ENCODE data around the gene IPO13.

IPO13 gene

DNA sequence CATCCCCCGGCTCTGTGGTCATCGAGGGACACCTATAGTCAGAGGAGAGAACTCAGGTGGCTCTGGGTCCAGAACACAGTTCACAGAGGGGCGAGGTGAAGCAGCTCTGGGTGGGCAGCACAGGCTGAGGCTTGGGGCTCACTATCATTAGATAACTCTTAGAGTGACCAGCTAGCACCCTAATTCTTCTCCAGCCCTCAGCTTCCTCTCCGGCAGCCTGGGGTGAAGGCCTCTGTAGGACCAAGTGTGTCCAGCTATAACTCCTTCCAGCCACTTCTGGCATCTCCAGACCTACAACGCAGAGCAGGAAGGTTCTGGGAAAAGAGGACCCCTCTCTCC is 11.8 kb upstream of the IPO13 start:
- TF ChIP-seq, protein P1, sequence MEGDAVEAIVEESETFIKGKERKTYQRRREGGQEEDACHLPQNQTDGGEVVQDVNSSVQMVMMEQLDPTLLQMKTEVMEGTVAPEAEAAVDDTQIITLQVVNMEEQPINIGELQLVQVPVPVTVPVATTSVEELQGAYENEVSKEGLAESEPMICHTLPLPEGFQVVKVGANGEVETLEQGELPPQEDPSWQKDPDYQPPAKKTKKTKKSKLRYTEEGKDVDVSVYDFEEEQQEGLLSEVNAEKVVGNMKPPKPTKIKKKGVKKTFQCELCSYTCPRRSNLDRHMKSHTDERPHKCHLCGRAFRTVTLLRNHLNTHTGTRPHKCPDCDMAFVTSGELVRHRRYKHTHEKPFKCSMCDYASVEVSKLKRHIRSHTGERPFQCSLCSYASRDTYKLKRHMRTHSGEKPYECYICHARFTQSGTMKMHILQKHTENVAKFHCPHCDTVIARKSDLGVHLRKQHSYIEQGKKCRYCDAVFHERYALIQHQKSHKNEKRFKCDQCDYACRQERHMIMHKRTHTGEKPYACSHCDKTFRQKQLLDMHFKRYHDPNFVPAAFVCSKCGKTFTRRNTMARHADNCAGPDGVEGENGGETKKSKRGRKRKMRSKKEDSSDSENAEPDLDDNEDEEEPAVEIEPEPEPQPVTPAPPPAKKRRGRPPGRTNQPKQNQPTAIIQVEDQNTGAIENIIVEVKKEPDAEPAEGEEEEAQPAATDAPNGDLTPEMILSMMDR (IDR thresholded peaks at IDR 0.05; ENCODE audit: borderline replicate concordance, insufficient read depth, low read depth, low read length): no peak
- no peak overlapping the region for H3K4me3 ChIP-seq (ENCODE audit: low read depth, low read length)

DNA sequence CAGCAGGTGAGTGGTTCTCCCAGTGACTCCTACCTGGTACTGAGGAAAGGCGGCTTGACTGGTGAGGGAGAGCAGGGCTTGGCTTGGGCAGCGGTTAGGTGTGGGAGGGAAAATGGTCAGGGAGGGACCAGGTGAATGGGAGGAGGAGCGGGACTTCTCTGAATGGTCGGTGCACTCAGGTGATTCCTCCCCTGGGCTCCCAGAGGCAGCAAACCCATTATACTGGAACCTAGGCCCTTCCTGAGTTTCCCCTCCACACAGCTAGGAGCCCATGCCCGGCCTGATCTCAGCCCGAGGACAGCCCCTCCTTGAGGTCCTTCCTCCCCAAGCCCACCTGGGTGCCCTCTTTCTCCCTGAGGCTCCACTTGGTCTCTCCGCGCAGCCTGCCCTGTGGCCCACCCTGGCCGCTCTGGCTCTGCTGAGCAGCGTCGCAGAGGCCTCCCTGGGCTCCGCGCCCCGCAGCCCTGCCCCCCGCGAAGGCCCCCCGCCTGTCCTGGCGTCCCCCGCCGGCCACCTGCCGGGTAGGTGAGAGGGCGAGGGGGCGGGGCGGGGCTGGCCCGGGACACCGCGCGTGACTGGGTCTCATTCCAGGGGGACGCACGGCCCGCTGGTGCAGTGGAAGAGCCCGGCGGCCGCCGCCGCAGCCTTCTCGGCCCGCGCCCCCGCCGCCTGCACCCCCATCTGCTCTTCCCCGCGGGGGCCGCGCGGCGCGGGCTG is 10.9 kb upstream of the IPO13 start:
- TF ChIP-seq, protein P1 (IDR thresholded peaks at IDR 0.05; ENCODE audit: borderline replicate concordance, insufficient read depth, low read depth, low read length): no peak
- H3K4me3 ChIP-seq (ENCODE audit: low read depth, low read length): no peak overlapping the region

DNA sequence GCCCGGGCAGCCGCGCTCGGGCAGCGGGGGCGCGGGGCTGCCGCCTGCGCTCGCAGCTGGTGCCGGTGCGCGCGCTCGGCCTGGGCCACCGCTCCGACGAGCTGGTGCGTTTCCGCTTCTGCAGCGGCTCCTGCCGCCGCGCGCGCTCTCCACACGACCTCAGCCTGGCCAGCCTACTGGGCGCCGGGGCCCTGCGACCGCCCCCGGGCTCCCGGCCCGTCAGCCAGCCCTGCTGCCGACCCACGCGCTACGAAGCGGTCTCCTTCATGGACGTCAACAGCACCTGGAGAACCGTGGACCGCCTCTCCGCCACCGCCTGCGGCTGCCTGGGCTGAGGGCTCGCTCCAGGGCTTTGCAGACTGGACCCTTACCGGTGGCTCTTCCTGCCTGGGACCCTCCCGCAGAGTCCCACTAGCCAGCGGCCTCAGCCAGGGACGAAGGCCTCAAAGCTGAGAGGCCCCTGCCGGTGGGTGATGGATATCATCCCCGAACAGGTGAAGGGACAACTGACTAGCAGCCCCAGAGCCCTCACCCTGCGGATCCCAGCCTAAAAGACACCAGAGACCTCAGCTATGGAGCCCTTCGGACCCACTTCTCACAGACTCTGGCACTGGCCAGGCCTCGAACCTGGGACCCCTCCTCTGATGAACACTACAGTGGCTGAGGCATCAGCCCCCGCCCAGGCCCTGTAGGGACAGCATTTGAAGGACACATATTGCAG is 10.2 kb upstream of the IPO13 start:
- TF ChIP-seq, protein P1 (IDR thresholded peaks at IDR 0.05; ENCODE audit: borderline replicate concordance, insufficient read depth, low read depth, low read length): peak; percentile 20; the same call in 1 of the 2 replicates
- peak overlapping the region; percentile 35 for H3K4me3 ChIP-seq (ENCODE audit: low read depth, low read length)

GRCh38 chr1:43937179-43937865 is 9.4 kb upstream of the IPO13 start:
- TF ChIP-seq, protein P1 (IDR thresholded peaks at IDR 0.05; ENCODE audit: borderline replicate concordance, insufficient read depth, low read depth, low read length): no peak
- H3K4me3 ChIP-seq (ENCODE audit: low read depth, low read length): no peak overlapping the region

DNA sequence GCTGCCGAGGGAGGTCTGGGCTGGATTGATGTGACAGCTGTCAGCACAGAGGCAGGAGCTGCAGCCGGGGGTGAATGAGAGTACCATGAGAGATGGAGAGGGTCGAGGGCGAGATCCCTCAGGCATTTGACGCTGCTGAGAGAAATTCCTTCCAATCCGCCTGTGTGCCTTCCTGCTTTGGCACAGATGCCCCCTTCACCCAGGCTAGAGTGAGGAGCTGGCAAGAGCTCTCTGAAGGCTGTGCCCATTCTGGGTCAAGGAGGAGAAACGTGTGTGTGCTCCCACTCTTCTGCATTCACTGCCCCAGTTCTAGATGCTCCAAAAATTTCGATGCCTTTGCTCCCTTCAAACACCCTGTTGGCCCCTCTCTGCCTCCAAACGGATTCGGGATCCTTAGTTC is 8.4 kb upstream of the IPO13 start:
- no peak overlapping the region for H3K4me3 ChIP-seq (ENCODE audit: low read depth, low read length)
- TF ChIP-seq, protein P1 (IDR thresholded peaks at IDR 0.05; ENCODE audit: borderline replicate concordance, insufficient read depth, low read depth, low read length): no peak

GRCh38 chr1:43938892-43939587 is 7.7 kb upstream of the IPO13 start:
- TF ChIP-seq, protein P1 (IDR thresholded peaks at IDR 0.05; ENCODE audit: borderline replicate concordance, insufficient read depth, low read depth, low read length): no peak
- no peak overlapping the region for H3K4me3 ChIP-seq (ENCODE audit: low read depth, low read length)

All from GM12875 (cell line).